Loucy (cell line): Measurements from ENCODE around the gene CTAG2.

Experiments used
- H2AFZ ChIP-seq: fragments of 200-600 bp; sonication (generic); 2 replicates; pipeline ENCODE4 v1.6.0; 2016; ENCODE audit warnings: antibody characterized with exemption, mild to moderate bottlenecking, low read length, moderate library complexity
- H3F3A ChIP-seq: fragments of 200-600 bp; 2 replicates; pipeline ENCODE4 v1.6.0; 2016; ENCODE audit warnings: antibody characterized with exemption, low read depth, mild to moderate bottlenecking
- H3K27me3 ChIP-seq: fragments of 200-600 bp; sonication (generic); 2 replicates; pipeline ENCODE4 v1.6.1; 2014; ENCODE audit warnings: low read length, mild to moderate bottlenecking; ENCODE audit not compliant: insufficient read depth, poor library complexity, severe bottlenecking
- H3K36me3 ChIP-seq: fragments of 200-600 bp; sonication (generic); 2 replicates; pipeline ENCODE4 v1.6.1; 2016; ENCODE audit warnings: low read length; ENCODE audit not compliant: insufficient read depth
- H3K4me1 ChIP-seq: fragments of 200-600 bp; sonication (generic); 2 replicates; pipeline ENCODE4 v1.5.1; 2014; ENCODE audit warnings: low read length, mild to moderate bottlenecking; ENCODE audit not compliant: insufficient read depth, poor library complexity, severe bottlenecking
- H3K4me2 ChIP-seq: fragments of 200-600 bp; sonication (generic); 2 replicates; pipeline ENCODE4 v1.6.0; 2014; ENCODE audit warnings: antibody characterized with exemption, low read length, low read depth, mild to moderate bottlenecking; ENCODE audit not compliant: poor library complexity, severe bottlenecking
- H3K4me3 ChIP-seq: fragments of 200-600 bp; sonication (generic); 2 replicates; pipeline ENCODE4 v1.5.1; 2014; ENCODE audit warnings: low read length, mild to moderate bottlenecking, mixed read lengths; ENCODE audit not compliant: poor library complexity, severe bottlenecking
- H3K79me2 ChIP-seq: fragments of 200-600 bp; sonication (generic); 2 replicates; pipeline ENCODE4 v1.6.1; 2014; ENCODE audit warnings: low read length; ENCODE audit not compliant: insufficient read depth
- H3K9ac ChIP-seq: fragments of 200-600 bp; sonication (generic); 2 replicates; pipeline ENCODE4 v1.6.0; 2014; ENCODE audit warnings: mild to moderate bottlenecking, low read depth, low read length, moderate library complexity; ENCODE audit not compliant: poor library complexity, severe bottlenecking
- H3K9me2 ChIP-seq: fragments of 200-600 bp; sonication (generic); replicated peaks from 2 replicates; pipeline ENCODE4 v1.6.1; 2016; ENCODE audit warnings: low read depth, low read length, mixed read lengths
- H3K9me3 ChIP-seq: fragments of 200-600 bp; sonication (generic); 2 replicates; pipeline ENCODE4 v1.6.1; 2014; ENCODE audit warnings: mild to moderate bottlenecking, antibody characterized with exemption, low read length, low read depth; ENCODE audit not compliant: insufficient read depth
- H4K20me1 ChIP-seq: fragments of 200-600 bp; sonication (generic); 2 replicates; pipeline ENCODE4 v1.6.0; 2014; ENCODE audit warnings: antibody characterized with exemption, low read length, mild to moderate bottlenecking; ENCODE audit not compliant: insufficient read depth, poor library complexity, severe bottlenecking
- CTCF ChIP-seq: fragments of 200-600 bp; sonication (generic); conservative IDR thresholded peaks from 2 replicates; pipeline ENCODE4 v1.5.1; 2014; ENCODE audit warnings: mild to moderate bottlenecking, antibody characterized with exemption, low read length
- EZH2phosphoT487 ChIP-seq: fragments of 200-600 bp; IDR thresholded peaks from 2 replicates; pipeline ENCODE4 v1.6.1; 2018; ENCODE audit warnings: antibody characterized with exemption, mild to moderate bottlenecking, moderate library complexity, borderline replicate concordance

CTAG2 gene

GRCh38 chrX:154603438-154604430 lies 49.6 kb downstream of the CTAG2 start:
- TF ChIP-seq EZH2phosphoT487 (no peak), CTCF (no peak)
- no peaks in the 10 kb centered on the region for H3K9me3 ChIP-seq

GRCh38 chrX:154602766-154603437 lies 50.5 kb downstream of the CTAG2 start:
- Histone ChIP-seq H3K9ac (no peak overlapping the region), H3K4me2 (no peak overlapping the region), H3K79me2 (no peaks in the 10 kb centered on the region), H3K27me3 (no peaks in the 10 kb centered on the region), H3K4me1 (peaks cover 5% of the 10 kb centered on the region), H3K9me2 (no peaks in the 10 kb centered on the region), H3K4me3 (no peak overlapping the region), H4K20me1 (no peaks in the 10 kb centered on the region), H3F3A (no peaks in the 10 kb centered on the region), H3K36me3 (no peaks in the 10 kb centered on the region), H2AFZ (no peak overlapping the region), H3K9me3 (no peaks in the 10 kb centered on the region)
- TF ChIP-seq CTCF (no peak), EZH2phosphoT487 (no peak)

More at GRCh38 chrX:154603438-154604430, 49.6 kb downstream of the CTAG2 start:
- Histone ChIP-seq H3K4me1 (peaks cover 5% of the 10 kb centered on the region), H3K27me3 (no peaks in the 10 kb centered on the region), H2AFZ (no peak overlapping the region), H3K4me3 (no peak overlapping the region), H3K79me2 (no peaks in the 10 kb centered on the region), H3K4me2 (no peak overlapping the region), H4K20me1 (no peaks in the 10 kb centered on the region), H3F3A (no peaks in the 10 kb centered on the region), H3K36me3 (no peaks in the 10 kb centered on the region), H3K9ac (no peak overlapping the region), H3K9me2 (no peaks in the 10 kb centered on the region)

- Histone ChIP-seq H3K9ac (no peak overlapping the region), H3K36me3 (no peaks in the 10 kb centered on the region), H3K79me2 (no peaks in the 10 kb centered on the region), H3F3A (no peaks in the 10 kb centered on the region), H3K9me3 (no peaks in the 10 kb centered on the region), H3K4me1 (peaks cover 5% of the 10 kb centered on the region), H3K4me2 (no peak overlapping the region), H4K20me1 (no peaks in the 10 kb centered on the region), H3K27me3 (no peaks in the 10 kb centered on the region), H3K9me2 (no peaks in the 10 kb centered on the region), H3K4me3 (no peak overlapping the region), H2AFZ (no peak overlapping the region)
- TF ChIP-seq CTCF (no peak), EZH2phosphoT487 (no peak)
Observed at GRCh38 chrX:154602226-154602625, 51.2 kb downstream of the CTAG2 start.
